DND-41 (cell line): Measurements from ENCODE around the gene TMTC2.

ENCODE experiments used
- ATAC-seq: fragments of 200-7000 bp; cut with Tn5 transposase; 3 replicates; pipeline ENCODE4 v1.9.1; 2021; ENCODE audit warnings: low read depth; ENCODE audit not compliant: insufficient read depth
- DNase-seq: peaks from one replicate; pipeline ENCODE4 v3.0.0-alpha.2; 2020
- H2AFZ ChIP-seq: 2 replicates; pipeline ENCODE4 v1.6.0; 2012; ENCODE audit warnings: low read depth, low read length
- H3K27ac ChIP-seq: 2 replicates; pipeline ENCODE4 v1.5.1; 2012; ENCODE audit warnings: low read length, inconsistent platforms
- H3K27me3 ChIP-seq: fragments of 200-600 bp; sonication (generic); 2 replicates; pipeline ENCODE4 v1.6.0; 2012; ENCODE audit warnings: low read length, mild to moderate bottlenecking, inconsistent platforms; ENCODE audit not compliant: insufficient read depth, poor library complexity
- H3K36me3 ChIP-seq: 2 replicates; pipeline ENCODE4 v1.5.1; 2012; ENCODE audit warnings: low read length, inconsistent platforms; ENCODE audit not compliant: insufficient read depth
- H3K4me1 ChIP-seq: 2 replicates; pipeline ENCODE4 v1.5.1; 2012; ENCODE audit warnings: mild to moderate bottlenecking, low read length; ENCODE audit not compliant: insufficient read depth
- H3K4me2 ChIP-seq: 2 replicates; pipeline ENCODE4 v1.6.0; 2012; ENCODE audit warnings: mild to moderate bottlenecking, moderate library complexity, low read length, inconsistent platforms; ENCODE audit not compliant: insufficient read depth
- H3K4me3 ChIP-seq, 2 experiments: fragments of 200-600 bp in 1 of 2; shearing (Covaris generic) in 1 of 2; 2 replicates each; pipeline ENCODE4 v1.5.1; 2012 to 2016; ENCODE audit warnings: inconsistent platforms in 2 of 2, low read length in 2 of 2, mild to moderate bottlenecking in 2 of 2, low read depth in 1 of 2, moderate library complexity in 1 of 2
- H3K79me2 ChIP-seq: 2 replicates; pipeline ENCODE4 v1.6.0; 2012; ENCODE audit warnings: low read length, inconsistent platforms; ENCODE audit not compliant: insufficient read depth
- H3K9ac ChIP-seq: 2 replicates; pipeline ENCODE4 v1.6.0; 2012; ENCODE audit warnings: low read depth, mild to moderate bottlenecking, inconsistent platforms, low read length, moderate library complexity
- H3K9me3 ChIP-seq: 2 replicates; pipeline ENCODE4 v1.5.1; 2012; ENCODE audit warnings: low read length, moderate library complexity, mild to moderate bottlenecking, inconsistent platforms; ENCODE audit not compliant: insufficient read depth, severe bottlenecking
- H4K20me1 ChIP-seq: 2 replicates; pipeline ENCODE4 v1.6.0; 2012; ENCODE audit warnings: low read length; ENCODE audit not compliant: insufficient read depth
- CTCF ChIP-seq: IDR thresholded peaks from 2 replicates; pipeline ENCODE4 v1.5.1; 2012; ENCODE audit warnings: borderline replicate concordance, low read length, moderate library complexity, mild to moderate bottlenecking; ENCODE audit not compliant: poor library complexity, severe bottlenecking; ENCODE audit errors: extremely low read depth
- EZH2 ChIP-seq: IDR thresholded peaks from 3 replicates; pipeline ENCODE4 v1.6.1; 2012; ENCODE audit warnings: borderline replicate concordance, low read depth, mild to moderate bottlenecking, moderate library complexity, low read length, inconsistent platforms; ENCODE audit not compliant: severe bottlenecking

The TMTC2 gene

GRCh38 chr12:82757059-82757458, 70.4 kb downstream of the TMTC2 start:
- Histone ChIP-seq H3K4me2 (no peak overlapping the region), H3K9ac (no peak overlapping the region), H3K9me3 (no peaks in the 10 kb centered on the region), H3K27ac (no peak overlapping the region), H3K79me2 (no peaks in the 10 kb centered on the region), H2AFZ (no peak overlapping the region), H4K20me1 (no peaks in the 10 kb centered on the region), H3K4me1 (no peaks in the 10 kb centered on the region), H3K4me3 (no peak overlapping the region), H3K27me3 (no peaks in the 10 kb centered on the region), H3K36me3 (no peaks in the 10 kb centered on the region)
- DNase-seq (no peak), ATAC-seq (no peak)
- no peak for TF ChIP-seq CTCF
- TF ChIP-seq EZH2, result no peak

GRCh38 chr12:82757656-82758055, 71.0 kb downstream of the TMTC2 start:
- H3K36me3 ChIP-seq, result no peaks in the 10 kb centered on the region
- no peak overlapping the region for H2AFZ ChIP-seq
- no peak overlapping the region for H3K4me3 ChIP-seq
- H3K4me1 ChIP-seq, result no peaks in the 10 kb centered on the region
- no peaks in the 10 kb centered on the region for H3K9me3 ChIP-seq
- TF ChIP-seq EZH2 (no peak), CTCF (no peak)
- no peaks in the 10 kb centered on the region for H3K79me2 ChIP-seq
- no peak overlapping the region for H3K4me2 ChIP-seq
- no peak overlapping the region for H3K27ac ChIP-seq
- no peak overlapping the region for H3K9ac ChIP-seq
- no peaks in the 10 kb centered on the region for H4K20me1 ChIP-seq
- no peak for ATAC-seq
- H3K27me3 ChIP-seq, result no peaks in the 10 kb centered on the region
- no peak for DNase-seq

GRCh38 chr12:82758749-82759330, 72.1 kb downstream of the TMTC2 start:
- no peaks in the 10 kb centered on the region for H3K27me3 ChIP-seq
- H3K4me1 ChIP-seq, result no peaks in the 10 kb centered on the region
- ATAC-seq, result no peak
- no peak overlapping the region for H2AFZ ChIP-seq
- H3K4me3 ChIP-seq, result no peak overlapping the region
- DNase-seq, result no peak
- TF ChIP-seq EZH2 (no peak), CTCF (no peak)
- no peak overlapping the region for H3K27ac ChIP-seq
- H3K36me3 ChIP-seq, result no peaks in the 10 kb centered on the region
- H3K79me2 ChIP-seq, result no peaks in the 10 kb centered on the region
- H4K20me1 ChIP-seq, result no peaks in the 10 kb centered on the region
- no peaks in the 10 kb centered on the region for H3K9me3 ChIP-seq
- no peak overlapping the region for H3K9ac ChIP-seq
- no peak overlapping the region for H3K4me2 ChIP-seq

GRCh38 chr12:82760423-82760822, 73.7 kb downstream of the TMTC2 start:
- no peaks in the 10 kb centered on the region for H3K79me2 ChIP-seq
- no peak for ATAC-seq

More at GRCh38 chr12:82760423-82760822, 73.7 kb downstream of the TMTC2 start:
- no peak for DNase-seq
- Histone ChIP-seq H3K9ac (no peak overlapping the region), H3K4me2 (no peak overlapping the region), H2AFZ (no peak overlapping the region), H3K4me3 (no peak overlapping the region), H3K4me1 (no peaks in the 10 kb centered on the region), H3K27ac (no peak overlapping the region), H3K36me3 (no peaks in the 10 kb centered on the region), H3K9me3 (no peaks in the 10 kb centered on the region), H3K27me3 (no peaks in the 10 kb centered on the region), H4K20me1 (no peaks in the 10 kb centered on the region)
- TF ChIP-seq CTCF, result no peak
- no peak for TF ChIP-seq EZH2
